HepG2 (cell line): ENCODE data around the gene PSMD8. TPM values are rescaled to one million over a fixed set of nuclear protein-coding genes. Genes with fewer than 3 reads are reported as not detected.

Experiments used
- AHR ChIP-seq: IDR thresholded peaks from 2 replicates; pipeline ENCODE4 v1.6.1; 2018; ENCODE audit warnings: missing genetic modification reagents, missing compliant biosample characterization
- HOXD1 ChIP-seq: sonication (generic); formaldehyde crosslinking; IDR thresholded peaks from 2 replicates; pipeline ENCODE4 v1.5.0; 2020; ENCODE audit warnings: missing genetic modification reagents
- JUN ChIP-seq: sonication (generic); formaldehyde crosslinking; IDR thresholded peaks from 2 replicates; pipeline ENCODE4 v1.4.0; 2020; ENCODE audit warnings: mild to moderate bottlenecking, missing genetic modification reagents
- RFXAP ChIP-seq: sonication (generic); formaldehyde crosslinking; IDR thresholded peaks from 2 replicates; pipeline ENCODE4 v1.4.0; 2020; ENCODE audit warnings: missing genetic modification reagents, borderline replicate concordance
- SMARCC2 ChIP-seq: fragments of 450-650 bp; IDR thresholded peaks from 2 replicates; pipeline ENCODE4 v1.6.1; 2017; ENCODE audit warnings: antibody characterized with exemption, mild to moderate bottlenecking
- TAF15 ChIP-seq: fragments of 200-400 bp; formaldehyde crosslinking; IDR thresholded peaks from one replicate; pipeline ENCODE4 v1.6.1; 2018; ENCODE audit warnings: mild to moderate bottlenecking, low read depth, low read length; ENCODE audit not compliant: poor library complexity, severe bottlenecking
- THAP8 ChIP-seq: sonication (generic); formaldehyde crosslinking; IDR thresholded peaks from 2 replicates; pipeline ENCODE4 v1.5.1; 2020; ENCODE audit warnings: missing genetic modification reagents, mild to moderate bottlenecking, borderline replicate concordance
- ZBTB39 ChIP-seq: sonication (generic); formaldehyde crosslinking; IDR thresholded peaks from 2 replicates; pipeline ENCODE4 v1.5.0; 2020; ENCODE audit warnings: missing genetic modification reagents
- ZFP1 ChIP-seq: IDR thresholded peaks from 2 replicates; pipeline ENCODE4 v1.6.1; 2016
- ZNF18 ChIP-seq: sonication (generic); formaldehyde crosslinking; IDR thresholded peaks from 2 replicates; pipeline ENCODE4 v1.8.0; 2022; ENCODE audit warnings: mild to moderate bottlenecking, missing genetic modification reagents; ENCODE audit not compliant: insufficient replicate concordance
- ZNF576 ChIP-seq: sonication (generic); formaldehyde crosslinking; IDR thresholded peaks from 2 replicates; pipeline ENCODE4 v1.4.0; 2020; ENCODE audit warnings: mild to moderate bottlenecking, missing genetic modification reagents
- ZNF605 ChIP-seq: sonication (generic); formaldehyde crosslinking; IDR thresholded peaks from 2 replicates; pipeline ENCODE4 v1.8.0; 2022; ENCODE audit warnings: mild to moderate bottlenecking, missing genetic modification reagents
- ZNF629 ChIP-seq: sonication (generic); formaldehyde crosslinking; conservative IDR thresholded peaks from 2 replicates; pipeline ENCODE4 v1.5.0; 2020; ENCODE audit warnings: missing genetic modification reagents
- ZNF674 ChIP-seq: sonication (generic); formaldehyde crosslinking; IDR thresholded peaks from 2 replicates; pipeline ENCODE4 v1.5.0; 2020; ENCODE audit warnings: low read depth, mild to moderate bottlenecking, missing genetic modification reagents
- ZNF709 ChIP-seq: sonication (generic); formaldehyde crosslinking; IDR thresholded peaks from 2 replicates; pipeline ENCODE4 v1.5.0; 2020; ENCODE audit warnings: mild to moderate bottlenecking, missing genetic modification reagents
- polyA plus RNA-seq, 8 experiments: library from polyadenylated mRNA; depleted of rRNA in 3 of 8; stranded (reverse) in 7 of 8; unstranded in 1 of 8; fragments of >200 nt; fragmentation: Illumina TruSeq in 4 of 8; extraction: Trizol in 4 of 8; gene quantifications; 2 replicates each; pipeline versions ENCODE4 v1.2.1 to v1.2.3, GENCODE V29; 2011 to 2016; ENCODE audit warnings: low read depth in 4 of 8, missing spikeins in 1 of 8, mixed read lengths in 1 of 8; ENCODE audit not compliant: insufficient read depth in 1 of 8
- total RNA-seq, 5 experiments: library from RNA; depleted of rRNA; stranded (reverse); fragments of >200 nt; fragmentation: Illumina TruSeq; extraction: Trizol; gene quantifications; 2 replicates each; pipeline ENCODE4 v1.2.3, GENCODE V29; 2016; ENCODE audit warnings: low read depth in 1 of 5
- TF ChIP-seq, protein P1 (sequence below), 2 experiments: sonication (generic) in 1 of 2; formaldehyde crosslinking in 1 of 2; IDR thresholded peaks; 2 replicates each; pipeline versions ENCODE4 v1.6.1 to v1.9.0; 2014 to 2022; ENCODE audit warnings: antibody characterized with exemption in 1 of 2, borderline replicate concordance in 1 of 2, inconsistent platforms in 1 of 2, low read depth in 1 of 2, missing genetic modification reagents in 1 of 2

PSMD8 gene
- total and polyA plus RNA-seq, 2 of the 13 experiments (the other 11 are each of a cell fraction or from before 2014, with no cell fraction given) = 162 to 296 TPM

DNA sequence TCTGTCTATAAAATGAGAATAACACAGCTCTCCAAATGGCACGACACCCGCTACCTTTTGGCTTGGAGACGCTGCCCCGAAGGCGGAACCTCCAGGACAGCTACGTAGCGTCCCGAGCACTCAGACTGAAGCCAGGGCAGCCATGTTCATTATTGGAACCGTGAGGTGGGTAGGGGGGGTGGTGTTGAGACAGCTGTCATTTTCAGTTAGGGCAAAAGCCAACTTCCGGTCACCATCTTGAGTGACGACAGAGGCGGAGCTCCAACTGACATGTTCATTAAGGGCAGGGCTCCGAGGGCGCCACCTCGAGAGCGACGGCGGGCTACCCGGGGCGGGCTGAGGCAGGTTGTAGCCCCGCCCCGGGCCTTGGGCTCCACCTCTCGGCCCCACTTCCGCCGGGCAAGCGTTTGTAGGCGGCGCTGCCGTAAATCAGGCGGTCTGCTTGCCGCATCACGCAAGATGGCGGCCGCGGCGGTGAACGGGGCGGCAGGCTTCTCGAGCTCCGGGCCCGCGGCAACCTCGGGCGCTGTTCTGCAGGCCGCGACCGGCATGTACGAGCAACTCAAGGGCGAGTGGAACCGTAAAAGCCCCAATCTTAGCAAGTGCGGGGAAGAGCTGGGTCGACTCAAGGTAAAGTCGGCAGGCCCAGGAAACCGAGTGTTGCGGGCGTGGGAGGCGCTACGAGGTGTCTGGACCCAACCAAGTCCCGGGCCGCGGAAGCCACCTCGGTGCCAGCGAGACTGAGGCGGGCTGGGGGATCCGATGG, at the start of gene PSMD8 (continued):
- TF ChIP-seq ZBTB39 (CRISPR knock-in tag) = no peak
- TF ChIP-seq SMARCC2 = no peak
- TF ChIP-seq TAF15 = no peak
- 0 out of 2 replicates have a peak, but pooled peaks have one; percentile 57 for TF ChIP-seq JUN (CRISPR knock-in tag)
- TF ChIP-seq ZNF709 (CRISPR knock-in tag) = peak; percentile 62; the same call in 1 of the 2 replicates
- no peak for TF ChIP-seq RFXAP
- 0 out of 2 replicates have a peak, but pooled peaks have one; percentile 51 for TF ChIP-seq AHR
- TF ChIP-seq ZNF576 (CRISPR knock-in tag) = no peak; the same call in 1 of the 2 replicates
- peak; percentile 61; the same call in 1 of the 2 replicates for TF ChIP-seq ZNF674
- TF ChIP-seq ZNF605 = peak; percentile 91
- TF ChIP-seq ZNF18 = peak; percentile 93
- no peak; the same call in 1 of the 2 replicates for TF ChIP-seq HOXD1 (CRISPR knock-in tag)
- TF ChIP-seq, protein P1, sequence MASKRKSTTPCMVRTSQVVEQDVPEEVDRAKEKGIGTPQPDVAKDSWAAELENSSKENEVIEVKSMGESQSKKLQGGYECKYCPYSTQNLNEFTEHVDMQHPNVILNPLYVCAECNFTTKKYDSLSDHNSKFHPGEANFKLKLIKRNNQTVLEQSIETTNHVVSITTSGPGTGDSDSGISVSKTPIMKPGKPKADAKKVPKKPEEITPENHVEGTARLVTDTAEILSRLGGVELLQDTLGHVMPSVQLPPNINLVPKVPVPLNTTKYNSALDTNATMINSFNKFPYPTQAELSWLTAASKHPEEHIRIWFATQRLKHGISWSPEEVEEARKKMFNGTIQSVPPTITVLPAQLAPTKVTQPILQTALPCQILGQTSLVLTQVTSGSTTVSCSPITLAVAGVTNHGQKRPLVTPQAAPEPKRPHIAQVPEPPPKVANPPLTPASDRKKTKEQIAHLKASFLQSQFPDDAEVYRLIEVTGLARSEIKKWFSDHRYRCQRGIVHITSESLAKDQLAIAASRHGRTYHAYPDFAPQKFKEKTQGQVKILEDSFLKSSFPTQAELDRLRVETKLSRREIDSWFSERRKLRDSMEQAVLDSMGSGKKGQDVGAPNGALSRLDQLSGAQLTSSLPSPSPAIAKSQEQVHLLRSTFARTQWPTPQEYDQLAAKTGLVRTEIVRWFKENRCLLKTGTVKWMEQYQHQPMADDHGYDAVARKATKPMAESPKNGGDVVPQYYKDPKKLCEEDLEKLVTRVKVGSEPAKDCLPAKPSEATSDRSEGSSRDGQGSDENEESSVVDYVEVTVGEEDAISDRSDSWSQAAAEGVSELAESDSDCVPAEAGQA (IDR thresholded peaks at IDR 0.05; ENCODE audit: low read depth) = peak; percentile 98
- TF ChIP-seq, protein P1 (CRISPR knock-in tag; IDR thresholded peaks at IDR 0.05; ENCODE audit: borderline replicate concordance) = no peak
- no peak; the same call in 1 of the 2 replicates for TF ChIP-seq ZFP1 (CRISPR knock-in tag)
- 0 out of 2 replicates have a peak, but pooled peaks have one; percentile 18 for TF ChIP-seq ZNF629 (CRISPR knock-in tag)
- TF ChIP-seq THAP8 (CRISPR knock-in tag) = no peak
